GM08714 (cell line): Measurements from ENCODE around the gene SCAMP2.
A peak's percentile ranks its signal among the peaks of the same experiment; 100 is the strongest.

Experiments used
- H3K4me3 ChIP-seq: fragments of 200-500 bp; sonication (Bioruptor generic); 2 replicates; pipeline ENCODE4 v1.5.1; 2014; ENCODE audit warnings: mild to moderate bottlenecking, low read length, inconsistent platforms
- ZNF274 ChIP-seq: IDR thresholded peaks from 2 replicates; pipeline ENCODE4 v1.6.1; 2012; ENCODE audit warnings: mild to moderate bottlenecking, low read depth, low read length

Gene SCAMP2

DNA sequence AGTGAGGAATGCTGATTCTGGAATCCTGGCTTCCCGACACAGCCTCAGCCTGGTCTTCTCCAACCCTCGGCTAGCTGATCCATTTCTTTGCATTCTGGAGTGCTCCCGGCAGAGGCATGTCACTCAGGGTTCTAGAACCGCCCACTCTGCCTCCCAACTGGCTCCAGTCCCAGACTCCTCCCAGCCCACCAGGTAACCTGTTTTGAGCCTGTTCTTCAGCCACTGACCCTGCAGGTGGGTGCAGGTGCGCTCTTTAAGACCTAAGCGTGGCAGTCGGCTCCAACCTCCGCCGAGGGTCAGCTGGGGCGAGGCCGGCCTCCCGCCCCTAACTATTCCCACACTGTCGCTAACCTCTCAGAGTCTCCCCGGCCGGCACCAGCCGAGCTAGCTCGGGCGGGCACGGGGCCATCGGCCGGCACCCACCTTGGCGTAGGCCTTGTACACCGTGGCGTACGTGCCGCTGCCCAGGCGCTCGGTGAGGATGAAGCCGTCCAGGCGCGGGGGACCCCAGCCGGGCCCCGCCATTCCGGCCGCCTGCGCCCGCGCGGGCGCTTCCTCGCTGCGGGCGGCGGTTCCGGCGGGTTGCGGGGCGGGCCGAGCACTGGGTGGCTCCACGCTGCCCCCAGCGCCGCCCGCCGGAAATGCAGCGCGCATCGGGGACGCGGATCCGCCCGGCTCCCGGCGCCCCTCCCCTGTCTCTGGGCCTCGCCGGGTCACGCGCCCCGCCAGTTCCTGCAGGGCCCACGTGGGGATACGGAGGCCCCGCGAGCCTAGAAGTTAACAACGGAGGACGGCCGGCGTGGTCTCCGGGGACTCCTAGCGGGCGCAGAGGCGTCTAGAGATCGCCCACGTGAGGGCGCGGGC is 30.4 kb downstream of the SCAMP2 start, which contains the start of gene ULK3:
TSS of gene ULK3 (minus strand) at position 576 of the 864 bp plus-strand sequence. CDS start at position 525, 51 bp downstream.
- no peak for TF ChIP-seq ZNF274
- H3K4me3 ChIP-seq = peak within 1 kb of the TSS; percentile 93

GRCh38 chr15:74841891-74842373 is 31.2 kb downstream of the SCAMP2 start:
- no peak for TF ChIP-seq ZNF274
- peak overlapping the region; percentile 93 for H3K4me3 ChIP-seq

DNA sequence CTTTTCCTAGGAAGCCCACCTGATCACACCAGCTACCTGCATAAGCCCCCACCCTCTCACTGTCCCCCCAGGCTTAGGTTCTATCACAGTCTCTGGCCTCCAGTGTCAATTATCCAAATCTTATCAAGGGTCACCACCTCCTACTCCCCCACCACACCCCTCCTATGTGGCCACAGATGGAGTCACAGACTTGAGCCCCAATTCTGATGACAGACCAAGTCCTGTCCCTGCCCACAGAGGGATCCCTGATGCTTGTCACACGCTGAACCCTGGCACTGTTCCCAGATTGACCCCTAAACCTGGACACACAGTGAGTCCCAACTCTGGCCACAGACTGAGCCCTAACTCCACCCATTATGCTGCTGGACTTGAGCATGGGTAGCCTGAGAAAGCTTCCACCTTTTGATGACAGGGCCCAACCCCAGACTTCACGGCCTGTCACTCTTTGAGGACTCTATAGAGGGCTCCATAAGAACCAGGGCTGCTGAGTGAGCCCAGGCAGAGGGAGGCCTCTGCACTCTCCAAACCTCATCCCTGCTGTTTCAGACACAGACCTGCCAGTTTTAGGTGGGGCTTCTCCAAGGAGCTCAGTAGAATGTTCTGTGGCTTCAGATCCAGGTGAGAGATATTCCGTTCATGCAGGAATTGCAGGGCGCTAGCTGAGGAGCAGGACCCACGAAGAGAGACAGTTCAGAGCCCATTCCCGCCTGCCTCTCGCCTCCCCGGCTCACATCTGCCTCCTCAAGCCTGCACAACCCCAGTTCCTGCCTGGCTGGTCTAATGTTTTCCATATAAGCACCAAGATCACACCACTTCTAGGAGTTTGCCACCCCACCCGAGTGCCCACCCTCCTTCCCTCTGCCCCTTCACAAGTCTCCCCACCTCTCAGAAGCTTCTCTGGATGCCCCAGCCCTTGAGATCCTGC is 32.1 kb downstream of the SCAMP2 start:
- H3K4me3 ChIP-seq = no peak overlapping the region
- TF ChIP-seq ZNF274 = no peak

DNA sequence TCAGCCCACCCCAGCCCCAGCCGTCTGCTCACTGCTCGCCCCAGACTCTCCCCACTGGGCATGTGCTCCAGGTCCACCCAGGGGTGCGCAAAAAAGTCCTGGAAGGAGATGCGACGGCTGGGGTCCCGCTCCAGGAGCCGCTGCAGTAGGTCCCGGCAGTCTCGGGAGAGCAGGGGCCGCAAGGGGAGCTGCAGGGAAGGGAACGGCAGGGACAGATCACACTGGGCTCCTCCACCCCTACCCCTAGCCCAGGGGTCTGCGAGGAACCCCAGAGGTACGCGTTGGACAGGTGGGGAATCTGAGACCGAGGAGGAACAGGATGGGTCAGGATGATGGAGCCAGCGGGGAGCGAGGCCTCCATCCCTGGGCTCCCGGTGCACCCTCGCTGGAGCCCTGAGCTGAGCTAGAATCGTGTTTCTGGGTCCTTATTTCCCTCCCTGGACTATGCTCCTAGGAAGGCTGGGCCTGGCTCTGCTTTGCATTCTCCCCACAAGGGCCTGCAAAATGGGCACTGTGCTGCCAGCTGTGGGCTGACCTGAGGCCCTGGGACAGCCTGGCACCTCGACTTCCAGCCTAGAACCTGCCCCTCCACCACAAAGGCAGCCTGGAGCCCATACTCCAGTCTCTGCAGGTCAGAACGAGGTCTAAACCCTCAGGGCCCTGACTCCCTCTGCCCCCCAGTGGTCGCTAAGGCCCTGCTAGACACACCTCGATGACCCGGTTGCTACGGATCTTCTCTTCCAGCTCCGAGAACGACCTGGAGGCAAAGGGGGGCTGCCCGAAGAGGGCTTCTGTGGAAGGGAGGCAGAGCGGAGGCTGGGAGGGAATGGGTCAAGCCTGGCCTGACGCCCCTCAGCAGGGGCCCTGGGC is 33.4 kb downstream of the SCAMP2 start:
- no peak for TF ChIP-seq ZNF274
- H3K4me3 ChIP-seq = no peak overlapping the region

- H3K4me3 ChIP-seq = no peak overlapping the region
- no peak for TF ChIP-seq ZNF274
Measured at GRCh38 chr15:74838746-74839525, 34.2 kb downstream of the SCAMP2 start.

- no peak overlapping the region for H3K4me3 ChIP-seq
- TF ChIP-seq ZNF274 = no peak
Measured at GRCh38 chr15:74838137-74838516, 35.0 kb downstream of the SCAMP2 start.

DNA sequence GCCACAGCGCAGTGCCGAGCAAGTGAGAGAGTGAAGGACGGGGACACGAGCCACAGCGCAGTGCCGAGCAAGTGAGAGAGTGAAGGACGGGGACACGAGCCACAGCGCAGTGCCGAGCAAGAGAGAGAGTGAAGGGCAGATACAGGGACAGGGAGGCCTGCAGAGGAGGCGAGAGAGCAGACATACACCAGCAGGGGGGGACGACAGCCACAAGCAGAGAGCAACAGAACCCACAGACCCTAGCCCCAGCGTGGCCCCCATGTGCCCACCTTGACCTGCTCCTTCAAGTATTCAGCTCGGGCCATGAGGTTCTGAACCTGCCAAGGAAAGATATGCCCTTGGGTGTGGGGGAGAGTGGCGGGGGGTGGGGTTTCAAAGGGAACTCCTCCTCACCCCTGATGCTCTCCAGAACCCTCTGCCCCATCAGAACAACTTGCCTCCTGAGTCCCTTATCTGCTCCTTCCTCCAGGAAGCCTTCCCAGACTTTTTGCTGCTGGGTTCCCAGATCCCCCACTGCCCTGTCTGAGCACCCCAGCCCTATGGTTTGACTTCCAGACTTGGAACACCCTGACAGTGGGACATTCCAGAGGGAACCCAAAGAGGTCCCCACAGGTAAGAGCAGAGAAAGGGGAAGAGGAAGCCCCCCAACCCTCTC is 35.6 kb downstream of the SCAMP2 start:
- no peak overlapping the region for H3K4me3 ChIP-seq
- no peak for TF ChIP-seq ZNF274

DNA sequence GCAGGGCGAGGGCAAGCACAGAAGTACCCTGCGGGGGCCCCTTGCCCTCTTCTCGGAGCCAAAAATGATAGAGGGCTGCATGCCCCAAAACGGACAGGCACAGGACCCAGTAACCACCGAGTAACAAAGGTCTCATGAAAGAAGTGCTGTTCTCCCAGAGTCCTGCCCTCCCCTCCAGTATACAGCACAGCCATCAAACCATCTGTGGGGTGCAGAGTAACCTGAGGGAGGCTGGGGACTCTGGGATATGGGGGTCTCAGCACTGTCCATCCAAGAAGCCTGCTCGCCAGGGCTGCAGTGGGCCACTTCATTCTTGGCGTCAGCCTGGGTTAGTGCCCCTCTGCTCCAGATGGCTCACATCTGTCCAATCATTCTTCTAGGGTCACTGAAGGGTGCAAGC is 36.3 kb downstream of the SCAMP2 start:
- TF ChIP-seq ZNF274 = no peak

DNA sequence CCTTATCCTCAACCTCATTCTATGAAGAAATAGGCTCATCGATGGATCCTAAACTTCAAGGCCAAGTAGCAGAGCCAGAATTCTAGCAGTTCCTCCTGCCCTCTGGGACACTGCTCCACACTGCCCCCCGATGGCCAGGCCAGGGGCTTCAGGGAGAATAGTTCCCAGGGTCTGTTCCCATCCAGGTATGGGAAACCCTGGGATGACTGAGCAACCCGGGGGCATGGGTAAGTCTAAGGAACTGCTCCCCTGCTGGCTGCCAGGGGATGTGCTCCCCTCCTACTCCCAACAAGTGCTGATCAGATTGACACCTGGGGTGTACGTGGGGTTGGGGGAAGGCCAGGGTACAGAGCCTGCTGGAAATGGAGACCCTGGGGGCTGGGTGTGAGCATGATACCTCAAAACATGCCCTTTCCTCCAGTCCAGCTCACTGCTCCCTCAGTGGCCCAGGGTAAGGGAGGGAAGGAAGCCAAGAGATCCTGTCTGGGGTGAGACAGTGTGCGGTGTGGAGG is 37.8 kb downstream of the SCAMP2 start:
- no peak overlapping the region for H3K4me3 ChIP-seq
- no peak for TF ChIP-seq ZNF274

More for the DNA sequence above, 36.3 kb downstream of the SCAMP2 start:
- no peak overlapping the region for H3K4me3 ChIP-seq

GRCh38 chr15:74833376-74834107 is 39.6 kb downstream of the SCAMP2 start:
- no peak for TF ChIP-seq ZNF274
- H3K4me3 ChIP-seq = no peak overlapping the region

GRCh38 chr15:74832826-74833225 is 40.3 kb downstream of the SCAMP2 start:
- no peak overlapping the region for H3K4me3 ChIP-seq
- no peak for TF ChIP-seq ZNF274
